Liver (tissue), 9 donors: Measurements from ENCODE around the gene TCF7L2. TPM values are rescaled to one million over a fixed set of nuclear protein-coding genes. Genes with fewer than 3 reads are reported as not detected.

ENCODE experiments used
- DNase-seq: peaks from one replicate; pipeline ENCODE4 v3.0.0-alpha.2; 2017; ENCODE audit warnings: low spot score
- H3K27ac ChIP-seq, 2 donors: one replicate each; pipeline ENCODE4 v1.7.0; 2013; ENCODE audit warnings: inconsistent platforms in 2 of 2, low read length in 2 of 2, control low read depth in 1 of 2, low read depth in 1 of 2, mild to moderate bottlenecking in 1 of 2
- H3K27me3 ChIP-seq, 4 donors: one replicate each; pipeline versions ENCODE4 v1.6.1 to v1.7.0; 2013; ENCODE audit warnings: low read length in 3 of 4, inconsistent platforms in 1 of 4, mild to moderate bottlenecking in 1 of 4, moderate library complexity in 1 of 4; ENCODE audit not compliant: control insufficient read depth in 4 of 4, insufficient read depth in 4 of 4
- H3K36me3 ChIP-seq, 4 donors: one replicate each; pipeline versions ENCODE4 v1.6.1 to v1.7.0; 2013; ENCODE audit warnings: low read length in 3 of 4, mild to moderate bottlenecking in 3 of 4, low read depth in 1 of 4, moderate library complexity in 1 of 4; ENCODE audit not compliant: control insufficient read depth in 4 of 4, insufficient read depth in 3 of 4
- H3K4me1 ChIP-seq, 4 donors: one replicate each; pipeline versions ENCODE4 v1.6.1 to v1.7.0; 2013; ENCODE audit warnings: low read length in 3 of 4, mild to moderate bottlenecking in 3 of 4, moderate library complexity in 1 of 4; ENCODE audit not compliant: control insufficient read depth in 4 of 4, insufficient read depth in 4 of 4
- H3K4me3 ChIP-seq, 3 donors: one replicate each; pipeline versions ENCODE4 v1.6.1 to v1.7.0; 2013; ENCODE audit warnings: low read length in 3 of 3, control low read depth in 1 of 3, low read depth in 1 of 3, mild to moderate bottlenecking in 1 of 3
- H3K9ac ChIP-seq, 2 donors: one replicate each; pipeline ENCODE4 v1.7.0; 2013; ENCODE audit warnings: low read length in 2 of 2, mild to moderate bottlenecking in 2 of 2, moderate library complexity in 2 of 2, control low read depth in 1 of 2, low read depth in 1 of 2
- H3K9me3 ChIP-seq, 4 donors: one replicate each; pipeline versions ENCODE4 v1.6.1 to v1.7.0; 2013; ENCODE audit warnings: low read length in 3 of 4; ENCODE audit not compliant: control insufficient read depth in 4 of 4
- ATF3 ChIP-seq: IDR thresholded peaks from 2 replicates; pipeline ENCODE4 v1.6.1; 2016; ENCODE audit warnings: antibody characterized with exemption
- CTCF ChIP-seq: fragments of 150-350 bp; IDR thresholded peaks from 2 replicates; pipeline ENCODE4 v1.5.1; 2017; ENCODE audit warnings: improper control_type of control experiment, low read depth, low read length; ENCODE audit not compliant: missing input control
- EGR1 ChIP-seq, 2 donors: IDR thresholded peaks; 2 replicates each; pipeline ENCODE4 v1.6.1; 2016 to 2018; ENCODE audit warnings: antibody characterized with exemption in 2 of 2, low read depth in 2 of 2
- FOXA1 ChIP-seq: IDR thresholded peaks from 2 replicates; pipeline ENCODE4 v1.6.1; 2016; ENCODE audit warnings: antibody characterized with exemption
- FOXA2 ChIP-seq: IDR thresholded peaks from 2 replicates; pipeline ENCODE4 v1.6.1; 2016; ENCODE audit warnings: antibody characterized with exemption
- GABPA ChIP-seq, 2 donors: IDR thresholded peaks in 1 of 2; conservative IDR thresholded peaks in 1 of 2; 2 replicates each; pipeline ENCODE4 v1.6.1; 2016; ENCODE audit warnings: antibody characterized with exemption in 2 of 2, mild to moderate bottlenecking in 1 of 2, moderate library complexity in 1 of 2
- HNF4A ChIP-seq, 2 donors: conservative IDR thresholded peaks; 2 replicates each; pipeline ENCODE4 v1.6.1; 2016; ENCODE audit warnings: antibody characterized with exemption in 2 of 2, mild to moderate bottlenecking in 2 of 2
- HNF4G ChIP-seq: IDR thresholded peaks from 2 replicates; pipeline ENCODE4 v1.6.1; 2016; ENCODE audit warnings: antibody characterized with exemption
- JUND ChIP-seq, 2 donors: IDR thresholded peaks; 2 replicates each; pipeline ENCODE4 v1.6.1; 2016; ENCODE audit warnings: antibody characterized with exemption in 2 of 2
- MAX ChIP-seq: IDR thresholded peaks from 2 replicates; pipeline ENCODE4 v1.6.1; 2016; ENCODE audit warnings: antibody characterized with exemption
- NR2F2 ChIP-seq: IDR thresholded peaks from 2 replicates; pipeline ENCODE4 v1.6.1; 2016; ENCODE audit warnings: antibody characterized with exemption
- RAD21 ChIP-seq, 2 donors: IDR thresholded peaks; 2 replicates each; pipeline ENCODE4 v1.6.1; 2016; ENCODE audit warnings: antibody characterized with exemption in 2 of 2, mild to moderate bottlenecking in 2 of 2
- RXRA ChIP-seq, 2 donors: IDR thresholded peaks; 2 replicates each; pipeline ENCODE4 v1.6.1; 2017 to 2018; ENCODE audit warnings: antibody characterized with exemption in 2 of 2, mild to moderate bottlenecking in 1 of 2
- SP1 ChIP-seq: IDR thresholded peaks from 2 replicates; pipeline ENCODE4 v1.6.1; 2018; ENCODE audit warnings: antibody characterized with exemption, mild to moderate bottlenecking
- TAF1 ChIP-seq: conservative IDR thresholded peaks from 2 replicates; pipeline ENCODE4 v1.6.1; 2016; ENCODE audit warnings: antibody characterized with exemption, mild to moderate bottlenecking
- YY1 ChIP-seq: IDR thresholded peaks from 2 replicates; pipeline ENCODE4 v1.6.1; 2016; ENCODE audit warnings: antibody characterized with exemption, mild to moderate bottlenecking
- ZBTB33 ChIP-seq: IDR thresholded peaks from 2 replicates; pipeline ENCODE4 v1.6.1; 2016; ENCODE audit warnings: antibody characterized with exemption
- WGBS: extraction: QIAGEN DNeasy Blood & Tissue Kit; methylation state at CpG from one replicate; pipeline ENCODE4 v1.1.7; 2013; 5-methylcytosine and 5-hydroxymethylcytosine counted together
- polyA plus RNA-seq, 2 donors: library from polyadenylated mRNA; stranded (reverse) in 1 of 2; unstranded in 1 of 2; fragments of 200-250 nt in 1 of 2; fragments of >200 nt in 1 of 2; fragmentation: Nextera tagmentation in 1 of 2; extraction: Ambion mirVana in 1 of 2; gene quantifications; one replicate each; pipeline versions ENCODE4 v1.2.1 to v1.2.3, GENCODE V29; 2013 to 2015
- total RNA-seq, 2 donors: library from RNA; depleted of rRNA; stranded (reverse); fragments of >200 nt; gene quantifications; one replicate each; pipeline ENCODE4 v1.2.3, GENCODE V29; 2014
- TF ChIP-seq, protein P1 (sequence below): IDR thresholded peaks from 2 replicates; pipeline ENCODE4 v1.6.1; 2016; ENCODE audit warnings: antibody characterized with exemption, mild to moderate bottlenecking
- donor health status: healthy.
- donor health status: healthy.
- donor health status: healthy.
- donor health status: healthy.
- donor health status: healthy.

Gene TCF7L2
- total and polyA plus RNA-seq, 4 donors: 4.9 to 18.0 (median 8.3) TPM

GRCh38 chr10:113161066-113161465 is 211.0 kb downstream of the TCF7L2 start:
- Histone ChIP-seq H3K36me3 (peaks cover 5 to 45% (median 38%) of the 10 kb centered on the region in 4 donors), H3K27me3 (no peaks in the 10 kb centered on the region), H3K9me3 (no peaks in the 10 kb centered on the region), H3K4me1 (peaks cover 0 to 2% (median 0%) of the 10 kb centered on the region in 4 donors), H3K9ac (no peak overlapping the region), H3K27ac (no peak overlapping the region), H3K4me3 (no peak overlapping the region)
- TF ChIP-seq ZBTB33 (no peak), RAD21 (IDR thresholded peaks at IDR 0.05) (no peak), NR2F2 (no peak), FOXA1 (no peak), SP1 (no peak), HNF4G (no peak), YY1 (no peak), GABPA (IDR thresholded peaks at IDR 0.05 in 1 of 2, conservative IDR thresholded peaks at IDR 0.05 in 1 of 2) (no peak), FOXA2 (no peak), CTCF (no peak), RXRA (IDR thresholded peaks at IDR 0.05) (no peak), MAX (no peak), EGR1 (IDR thresholded peaks at IDR 0.05; ENCODE audit: low read depth in 2 of 2) (no peak), TAF1 (no peak)
- TF ChIP-seq, protein P1, sequence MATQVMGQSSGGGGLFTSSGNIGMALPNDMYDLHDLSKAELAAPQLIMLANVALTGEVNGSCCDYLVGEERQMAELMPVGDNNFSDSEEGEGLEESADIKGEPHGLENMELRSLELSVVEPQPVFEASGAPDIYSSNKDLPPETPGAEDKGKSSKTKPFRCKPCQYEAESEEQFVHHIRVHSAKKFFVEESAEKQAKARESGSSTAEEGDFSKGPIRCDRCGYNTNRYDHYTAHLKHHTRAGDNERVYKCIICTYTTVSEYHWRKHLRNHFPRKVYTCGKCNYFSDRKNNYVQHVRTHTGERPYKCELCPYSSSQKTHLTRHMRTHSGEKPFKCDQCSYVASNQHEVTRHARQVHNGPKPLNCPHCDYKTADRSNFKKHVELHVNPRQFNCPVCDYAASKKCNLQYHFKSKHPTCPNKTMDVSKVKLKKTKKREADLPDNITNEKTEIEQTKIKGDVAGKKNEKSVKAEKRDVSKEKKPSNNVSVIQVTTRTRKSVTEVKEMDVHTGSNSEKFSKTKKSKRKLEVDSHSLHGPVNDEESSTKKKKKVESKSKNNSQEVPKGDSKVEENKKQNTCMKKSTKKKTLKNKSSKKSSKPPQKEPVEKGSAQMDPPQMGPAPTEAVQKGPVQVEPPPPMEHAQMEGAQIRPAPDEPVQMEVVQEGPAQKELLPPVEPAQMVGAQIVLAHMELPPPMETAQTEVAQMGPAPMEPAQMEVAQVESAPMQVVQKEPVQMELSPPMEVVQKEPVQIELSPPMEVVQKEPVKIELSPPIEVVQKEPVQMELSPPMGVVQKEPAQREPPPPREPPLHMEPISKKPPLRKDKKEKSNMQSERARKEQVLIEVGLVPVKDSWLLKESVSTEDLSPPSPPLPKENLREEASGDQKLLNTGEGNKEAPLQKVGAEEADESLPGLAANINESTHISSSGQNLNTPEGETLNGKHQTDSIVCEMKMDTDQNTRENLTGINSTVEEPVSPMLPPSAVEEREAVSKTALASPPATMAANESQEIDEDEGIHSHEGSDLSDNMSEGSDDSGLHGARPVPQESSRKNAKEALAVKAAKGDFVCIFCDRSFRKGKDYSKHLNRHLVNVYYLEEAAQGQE: no peak
- WGBS: 93% methylated on average over 6 of the region's 6 CpGs
- DNase-seq: no peak

- Histone ChIP-seq H3K9me3 (no peaks in the 10 kb centered on the region), H3K4me3 (no peak overlapping the region), H3K36me3 (peaks cover 2 to 39% (median 28%) of the 10 kb centered on the region in 4 donors), H3K9ac (no peak overlapping the region), H3K27me3 (no peaks in the 10 kb centered on the region), H3K27ac (no peak overlapping the region), H3K4me1 (peaks cover 0 to 7% (median 3%) of the 10 kb centered on the region in 4 donors)
- no peak for DNase-seq
- WGBS: 90% methylated on average over 6 of the region's 6 CpGs
- no peak for TF ChIP-seq HNF4A (conservative IDR thresholded peaks at IDR 0.05)
- TF ChIP-seq ATF3: no peak
- no peak for TF ChIP-seq MAX
- TF ChIP-seq ZBTB33: no peak
- TF ChIP-seq EGR1 (IDR thresholded peaks at IDR 0.05; ENCODE audit: low read depth in 2 of 2): no peak
- TF ChIP-seq YY1: no peak
- TF ChIP-seq SP1: no peak
- no peak for TF ChIP-seq NR2F2
- no peak for TF ChIP-seq JUND (IDR thresholded peaks at IDR 0.05)
- no peak for TF ChIP-seq RXRA (IDR thresholded peaks at IDR 0.05)
- no peak for TF ChIP-seq HNF4G
- TF ChIP-seq RAD21 (IDR thresholded peaks at IDR 0.05): no peak
- TF ChIP-seq CTCF: no peak
- no peak for TF ChIP-seq GABPA (IDR thresholded peaks at IDR 0.05 in 1 of 2, conservative IDR thresholded peaks at IDR 0.05 in 1 of 2)
Observed at GRCh38 chr10:113162960-113163359, 212.9 kb downstream of the TCF7L2 start.
